Vagina (tissue), 2 donors: Measurements from ENCODE around the gene HMX3. TPM values are rescaled to one million over a fixed set of nuclear protein-coding genes. Genes with fewer than 3 reads are reported as not detected.

Source experiments
- DNase-seq, 2 donors: peaks; one replicate each; pipeline ENCODE4 v3.0.0-alpha.2; 2017; ENCODE audit errors: extremely low spot score in 2 of 2
- H3K27ac ChIP-seq: fragments of 200-600 bp; sonication (generic); one replicate; pipeline ENCODE4 v1.5.1; 2019
- H3K27me3 ChIP-seq: fragments of 200-600 bp; sonication (generic); one replicate; pipeline ENCODE4 v1.5.1; 2019
- H3K36me3 ChIP-seq, 2 donors: fragments of 200-600 bp; sonication (generic); one replicate each; pipeline ENCODE4 v1.5.1; 2017 to 2019
- H3K4me1 ChIP-seq: fragments of 200-600 bp; sonication (generic); one replicate; pipeline ENCODE4 v1.5.1; 2019
- H3K4me3 ChIP-seq, 2 donors: fragments of 200-600 bp; sonication (generic); 1 replicate in 1 of 2; 2 replicates in 1 of 2; pipeline ENCODE4 v1.5.1; 2016 to 2019
- H3K9me3 ChIP-seq: fragments of 200-600 bp; sonication (generic); one replicate; pipeline ENCODE4 v1.5.1; 2019
- CTCF ChIP-seq, 3 experiments: fragments of 450-650 bp in 2 of 3; fragments of 200-600 bp in 1 of 3; sonication (generic) in 1 of 3; IDR thresholded peaks; one replicate each; pipeline ENCODE4 v1.5.1; 2017 to 2019; ENCODE audit warnings: antibody characterized with exemption in 3 of 3, mild to moderate bottlenecking in 2 of 3, moderate library complexity in 2 of 3
- POLR2A ChIP-seq, 2 donors: fragments of 450-650 bp; IDR thresholded peaks; one replicate each; pipeline ENCODE4 v1.6.1; 2017; ENCODE audit warnings: antibody characterized with exemption in 2 of 2, mild to moderate bottlenecking in 2 of 2, moderate library complexity in 2 of 2
- POLR2AphosphoS5 ChIP-seq, 2 donors: sonication (generic); formaldehyde crosslinking; IDR thresholded peaks; one replicate each; pipeline ENCODE4 v1.9.0; 2017; ENCODE audit warnings: antibody characterized with exemption in 2 of 2, mild to moderate bottlenecking in 2 of 2, low read depth in 1 of 2; ENCODE audit not compliant: insufficient read depth in 1 of 2
- intact Hi-C: fragments of 100-400 bp; cut with DNase I; formaldehyde crosslinking; loops from one replicate; pipeline ENCODE4 v1.15.1; 2023
- total RNA-seq: library from RNA; depleted of rRNA; stranded (reverse); fragments of >200 nt; gene quantifications from one replicate; pipeline ENCODE4 v1.2.3, GENCODE V29; 2016

Gene HMX3
- total RNA-seq, 1 donor from 2014 or later: not detected

DNA sequence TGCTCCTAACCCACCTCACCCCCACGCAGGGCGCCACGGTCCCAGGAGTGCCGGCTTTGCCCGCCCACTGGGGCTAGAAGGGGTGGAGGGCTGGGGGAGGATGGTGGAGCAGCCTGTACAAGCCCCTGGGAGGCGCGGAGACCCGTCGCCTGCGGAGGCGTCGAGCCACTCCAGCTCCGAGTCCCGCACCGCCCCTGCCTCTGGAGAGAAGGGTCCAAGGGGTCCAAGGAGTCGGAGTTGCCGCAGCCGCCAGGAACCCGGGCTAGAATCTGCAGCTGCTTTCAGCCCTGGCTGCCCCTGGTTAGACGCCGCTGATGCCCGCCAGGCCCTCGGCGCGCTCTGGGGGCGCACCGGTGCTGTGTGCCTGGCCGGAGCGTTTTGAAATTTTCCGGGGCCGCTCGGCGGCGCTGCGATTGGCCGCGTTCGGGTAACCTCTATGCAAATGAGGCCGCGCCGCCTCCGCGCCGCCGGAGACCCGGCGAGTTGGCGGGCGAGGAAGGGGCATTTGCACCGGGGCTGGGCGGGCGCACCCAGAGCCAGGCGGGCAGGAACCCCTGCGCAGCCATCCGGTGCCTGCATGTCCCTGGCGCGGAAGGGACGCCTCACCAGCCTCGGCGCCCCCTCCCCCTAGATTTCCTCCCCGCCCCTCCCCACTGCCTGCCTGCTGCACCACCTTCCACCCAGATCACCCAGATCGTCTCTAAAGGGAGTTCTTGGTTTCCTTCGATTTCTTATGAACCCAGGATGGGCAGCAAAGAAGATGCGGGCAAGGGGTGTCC, 12.1 kb downstream of the HMX3 start, which contains the start of gene HMX2:
HMX2 (plus strand) TSS at position 502 of the 779 bp plus-strand sequence; CDS start at position 745, 243 bp downstream.
- peak within 1 kb of the TSS in 1 of 2 donors; percentile 25 for H3K4me3 ChIP-seq
- peaks cover 48% of the 10 kb centered on the region for H3K4me1 ChIP-seq

GRCh38 chr10:123148414-123149161, 12.8 kb downstream of the HMX3 start:
- Histone ChIP-seq H3K27ac (no peak overlapping the region), H3K27me3 (peaks cover 39% of the 10 kb centered on the region), H3K4me3 (no peak overlapping the region), H3K36me3 (no peaks in the 10 kb centered on the region), H3K9me3 (no peaks in the 10 kb centered on the region), H3K4me1 (peaks cover 48% of the 10 kb centered on the region)
- DNase-seq: no peak
- TF ChIP-seq POLR2A (IDR thresholded peaks at IDR 0.05) (no peak), CTCF (IDR thresholded peaks at IDR 0.05) (no peak), POLR2AphosphoS5 (IDR thresholded peaks at IDR 0.05; ENCODE audit: insufficient read depth in 1 of 2, low read depth in 1 of 2) (no peak)
- intact Hi-C loops: no loop called here

More for the DNA sequence above, 12.1 kb downstream of the HMX3 start, which contains the start of gene HMX2:
- TF ChIP-seq POLR2AphosphoS5 (IDR thresholded peaks at IDR 0.05; ENCODE audit: insufficient read depth in 1 of 2, low read depth in 1 of 2) (no peak), POLR2A (IDR thresholded peaks at IDR 0.05) (no peak), CTCF (IDR thresholded peaks at IDR 0.05) (no peak)
- no peaks in the 10 kb centered on the region for H3K36me3 ChIP-seq
- H3K27ac ChIP-seq: no peak within 1 kb of the TSS
- H3K9me3 ChIP-seq: no peaks in the 10 kb centered on the region
- no peak for DNase-seq
- H3K27me3 ChIP-seq: peaks cover 47% of the 10 kb centered on the region
- intact Hi-C loops: no loop called here

GRCh38 chr10:123149162-123149567, 13.4 kb downstream of the HMX3 start:
- DNase-seq: no peak
- Histone ChIP-seq H3K9me3 (no peaks in the 10 kb centered on the region), H3K4me3 (peak overlapping the region in 1 of 2 donors; percentile 37), H3K27me3 (peaks cover 39% of the 10 kb centered on the region), H3K36me3 (no peaks in the 10 kb centered on the region), H3K27ac (no peak overlapping the region), H3K4me1 (peaks cover 48% of the 10 kb centered on the region)
- TF ChIP-seq POLR2AphosphoS5 (IDR thresholded peaks at IDR 0.05; ENCODE audit: insufficient read depth in 1 of 2, low read depth in 1 of 2) (no peak), CTCF (IDR thresholded peaks at IDR 0.05) (no peak), POLR2A (IDR thresholded peaks at IDR 0.05) (no peak)
- intact Hi-C loops: no loop called here

DNA sequence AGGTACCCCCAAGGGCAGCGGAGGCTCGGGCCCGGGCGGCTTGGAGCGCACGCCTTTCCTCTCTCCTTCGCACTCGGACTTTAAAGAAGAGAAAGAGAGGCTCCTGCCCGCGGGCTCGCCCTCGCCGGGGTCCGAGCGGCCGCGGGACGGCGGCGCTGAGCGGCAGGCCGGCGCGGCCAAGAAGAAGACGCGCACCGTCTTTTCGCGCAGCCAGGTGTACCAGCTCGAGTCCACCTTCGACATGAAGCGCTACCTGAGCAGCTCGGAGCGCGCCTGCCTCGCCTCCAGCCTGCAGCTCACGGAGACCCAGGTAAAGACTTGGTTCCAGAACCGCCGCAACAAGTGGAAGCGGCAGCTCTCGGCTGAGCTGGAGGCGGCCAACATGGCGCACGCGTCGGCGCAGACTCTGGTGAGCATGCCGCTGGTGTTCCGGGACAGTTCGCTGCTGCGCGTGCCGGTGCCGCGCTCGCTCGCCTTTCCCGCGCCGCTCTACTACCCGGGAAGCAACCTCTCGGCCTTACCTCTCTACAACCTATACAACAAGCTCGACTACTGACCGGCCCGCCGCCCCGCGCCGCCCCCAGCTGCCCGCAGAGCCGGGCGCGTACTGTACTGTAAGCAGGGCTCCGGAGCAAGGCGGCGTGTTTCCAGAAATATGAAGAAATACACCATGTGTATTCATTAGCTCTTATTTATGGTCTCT, 13.9 kb downstream of the HMX3 start:
- TF ChIP-seq CTCF (IDR thresholded peaks at IDR 0.05) (no peak), POLR2AphosphoS5 (IDR thresholded peaks at IDR 0.05; ENCODE audit: insufficient read depth in 1 of 2, low read depth in 1 of 2) (no peak), POLR2A (IDR thresholded peaks at IDR 0.05) (no peak)
- intact Hi-C loops: no loop called here
- no peak overlapping the region for H3K27ac ChIP-seq
- peak overlapping the region; percentile 15 to 37 for H3K4me3 ChIP-seq
- peaks cover 39% of the 10 kb centered on the region for H3K27me3 ChIP-seq
- H3K4me1 ChIP-seq: peaks cover 49% of the 10 kb centered on the region
- no peaks in the 10 kb centered on the region for H3K36me3 ChIP-seq
- DNase-seq: no peak
- H3K9me3 ChIP-seq: no peaks in the 10 kb centered on the region
